GM23338 (cell line): ENCODE results near the gene GDAP1L1. TPM values are rescaled to one million over a fixed set of nuclear protein-coding genes. Genes with fewer than 3 reads are reported as not detected.
A peak's percentile ranks its signal among the peaks of the same experiment; 100 is the strongest.

Experiments used
- ATAC-seq: fragments of 200-7000 bp; cut with Tn5 transposase; 3 replicates; pipeline ENCODE4 v1.9.1; 2020
- DNase-seq: peaks from one replicate; pipeline ENCODE4 v3.0.0-alpha.2; 2015; ENCODE audit warnings: low spot score
- H2AFZ ChIP-seq: fragments of 200-600 bp; sonication (generic); 2 replicates; pipeline ENCODE4 v1.8.0; 2016; ENCODE audit warnings: antibody characterized with exemption, mild to moderate bottlenecking, moderate library complexity
- H3F3A ChIP-seq: fragments of 200-600 bp; sonication (generic); replicated peaks from 2 replicates; pipeline ENCODE4 v1.8.0; 2017; ENCODE audit warnings: antibody characterized with exemption, mixed run types, low read depth
- H3K27ac ChIP-seq: fragments of 200-600 bp; sonication (generic); 2 replicates; pipeline ENCODE4 v1.6.1; 2016; ENCODE audit warnings: low read depth
- H3K27me3 ChIP-seq: fragments of 200-600 bp; sonication (generic); 2 replicates; pipeline ENCODE4 v1.8.0; 2016; ENCODE audit warnings: mild to moderate bottlenecking, mixed run types, moderate library complexity; ENCODE audit not compliant: insufficient read depth
- H3K36me3 ChIP-seq: fragments of 200-600 bp; sonication (generic); 2 replicates; pipeline ENCODE4 v1.8.0; 2016; ENCODE audit warnings: mild to moderate bottlenecking; ENCODE audit not compliant: insufficient read depth
- H3K4me1 ChIP-seq: fragments of 200-600 bp; sonication (generic); 2 replicates; pipeline ENCODE4 v1.8.0; 2016; ENCODE audit warnings: mild to moderate bottlenecking, moderate library complexity; ENCODE audit not compliant: insufficient read depth
- H3K4me2 ChIP-seq: fragments of 200-600 bp; sonication (generic); 2 replicates; pipeline ENCODE4 v1.7.1; 2017; ENCODE audit warnings: mixed run types
- H3K4me3 ChIP-seq: fragments of 200-600 bp; sonication (generic); 2 replicates; pipeline ENCODE4 v1.6.1; 2016; ENCODE audit warnings: mixed run types
- H3K79me2 ChIP-seq: fragments of 200-600 bp; sonication (generic); replicated peaks from 2 replicates; pipeline ENCODE4 v1.8.0; 2017; ENCODE audit warnings: mild to moderate bottlenecking; ENCODE audit not compliant: insufficient read depth
- H3K9me2 ChIP-seq: fragments of 200-600 bp; sonication (generic); 2 replicates; pipeline ENCODE4 v1.8.0; 2017; ENCODE audit not compliant: insufficient read depth
- H4K20me1 ChIP-seq: fragments of 200-600 bp; sonication (generic); replicated peaks from 2 replicates; pipeline ENCODE4 v1.8.0; 2017; ENCODE audit warnings: mild to moderate bottlenecking; ENCODE audit not compliant: insufficient read depth
- H3K27ac Mint-ChIP-seq: 2 replicates; pipeline ENCODE4 v1.8.0; 2020; ENCODE audit warnings: inconsistent platforms, mild to moderate bottlenecking, moderate library complexity, mixed read lengths
- H3K27me3 Mint-ChIP-seq: 3 replicates; pipeline ENCODE4 v1.8.0; 2022; ENCODE audit warnings: low read depth, mild to moderate bottlenecking, moderate library complexity, mixed read lengths, inconsistent platforms; ENCODE audit not compliant: insufficient read depth, poor library complexity
- H3K36me3 Mint-ChIP-seq: 3 replicates; pipeline ENCODE4 v1.8.0; 2021; ENCODE audit warnings: low read depth, mild to moderate bottlenecking, inconsistent platforms, moderate library complexity, mixed read lengths
- H3K4me1 Mint-ChIP-seq: 3 replicates; pipeline ENCODE4 v1.8.0; 2020; ENCODE audit warnings: mild to moderate bottlenecking, inconsistent platforms, mixed read lengths
- H3K4me3 Mint-ChIP-seq: 3 replicates; pipeline ENCODE4 v1.8.0; 2021; ENCODE audit warnings: moderate library complexity, mild to moderate bottlenecking, inconsistent platforms, mixed read lengths
- H3K9me3 Mint-ChIP-seq: 3 replicates; pipeline ENCODE4 v1.8.0; 2020; ENCODE audit warnings: moderate library complexity, mild to moderate bottlenecking, inconsistent platforms, mixed read lengths
- CREB1 ChIP-seq: fragments of 250-450 bp; sonication (Bioruptor Pico); IDR thresholded peaks from 2 replicates; pipeline ENCODE4 v1.5.0; 2020; ENCODE audit warnings: low read depth, mild to moderate bottlenecking, moderate library complexity
- ETS1 ChIP-seq: IDR thresholded peaks from 2 replicates; pipeline ENCODE4 v1.6.1; 2016; ENCODE audit warnings: antibody characterized with exemption
- NANOG ChIP-seq: IDR thresholded peaks from 2 replicates; pipeline ENCODE4 v1.6.1; 2016; ENCODE audit warnings: antibody characterized with exemption, borderline replicate concordance
- POLR2AphosphoS5 ChIP-seq: IDR thresholded peaks from 2 replicates; pipeline ENCODE4 v1.6.1; 2016; ENCODE audit warnings: antibody characterized with exemption, low read depth
- REST ChIP-seq: IDR thresholded peaks from one replicate; pipeline ENCODE4 v1.6.1; 2018; ENCODE audit warnings: antibody characterized with exemption; ENCODE audit not compliant: unreplicated experiment
- ZNF331 ChIP-seq: fragments of 250-450 bp; sonication (Bioruptor Pico); IDR thresholded peaks from 2 replicates; pipeline ENCODE4 v1.5.0; 2020; ENCODE audit warnings: low read depth, mild to moderate bottlenecking, moderate library complexity
- long read RNA-seq: library from polyadenylated mRNA; unstranded; transcript quantifications from one replicate; pipeline ENCODE4 v2.0.0, GENCODE V29; 2020; ENCODE audit not compliant: unreplicated experiment
- polyA plus RNA-seq: library from polyadenylated mRNA; unstranded; fragments of >200 nt; fragmentation: Nextera tagmentation; extraction: Ambion mirVana; gene quantifications from 2 replicates; pipeline ENCODE4 v1.2.1, GENCODE V29; 2016
- total RNA-seq: library from RNA; depleted of rRNA; stranded (reverse); fragments of >200 nt; shearing (Covaris generic); gene quantifications from 2 replicates; pipeline ENCODE4 v1.2.3, GENCODE V29; 2014; rRNA removed

Gene GDAP1L1
- total RNA-seq (6.9 and 11.2 TPM in 2 replicates), polyA plus RNA-seq (4.5 and 5.9 TPM in 2 replicates)
- long read RNA-seq, transcript GDAP1L1-201 (6 exons, 2,265 nt) = major isoform, 10 of 19 reads
- long read RNA-seq, transcript GDAP1L1-203 (5 exons, 880 nt) = minor isoform, 5 of 19 reads
- long read RNA-seq, partial matches to known transcripts = 1 of 19 reads
- long read RNA-seq, other reads (novel, unspliced or antisense) = 3 of 19 reads

- peak; percentile 78 for ATAC-seq
Observed at GRCh38 chr20:44247131-44247571, at the start of gene GDAP1L1. Gene GDAP1L1, plus strand, starts transcription at chr20:44247308. Its CDS starts 27 bp downstream, at chr20:44247335.

More at GRCh38 chr20:44247131-44247571, at the start of gene GDAP1L1:
- H3K4me3 ChIP-seq = peak within 1 kb of the TSS; percentile 94
- no peaks in the 10 kb centered on the region for H3K36me3 ChIP-seq
- H3K9me3 Mint-ChIP-seq = no peaks in the 10 kb centered on the region
- H3K27me3 ChIP-seq = peaks cover 12% of the 10 kb centered on the region; the same call in 1 of the 2 replicates
- H3K4me2 ChIP-seq = peak within 1 kb of the TSS; percentile 97
- no peak within 1 kb of the TSS for H3K27ac Mint-ChIP-seq
- peaks cover 10% of the 10 kb centered on the region for H3K27me3 Mint-ChIP-seq
- no peaks in the 10 kb centered on the region for H3F3A ChIP-seq
- H3K4me3 Mint-ChIP-seq = peak within 1 kb of the TSS; percentile 83
- TF ChIP-seq CREB1 (CRISPR knock-in tag) (0 out of 2 replicates have a peak, but pooled peaks have one; percentile 34), ETS1 (0 out of 2 replicates have a peak, but pooled peaks have one; percentile 31), ZNF331 (no peak), POLR2AphosphoS5 (no peak), NANOG (no peak), REST (peak; percentile 46)
- H3K4me1 ChIP-seq = peaks cover 5% of the 10 kb centered on the region
- H2AFZ ChIP-seq = peak within 1 kb of the TSS; percentile 99
- H4K20me1 ChIP-seq = peaks cover 5% of the 10 kb centered on the region
- H3K27ac ChIP-seq = no peak within 1 kb of the TSS
- no peaks in the 10 kb centered on the region for H3K9me2 ChIP-seq
- peaks cover 6% of the 10 kb centered on the region; the same call in 2 of the 3 replicates for H3K4me1 Mint-ChIP-seq
- H3K36me3 Mint-ChIP-seq = no peaks in the 10 kb centered on the region
- H3K79me2 ChIP-seq = no peaks in the 10 kb centered on the region
- peak; percentile 89 for DNase-seq
